ENCODE results near the gene SLC22A23.

DNA sequence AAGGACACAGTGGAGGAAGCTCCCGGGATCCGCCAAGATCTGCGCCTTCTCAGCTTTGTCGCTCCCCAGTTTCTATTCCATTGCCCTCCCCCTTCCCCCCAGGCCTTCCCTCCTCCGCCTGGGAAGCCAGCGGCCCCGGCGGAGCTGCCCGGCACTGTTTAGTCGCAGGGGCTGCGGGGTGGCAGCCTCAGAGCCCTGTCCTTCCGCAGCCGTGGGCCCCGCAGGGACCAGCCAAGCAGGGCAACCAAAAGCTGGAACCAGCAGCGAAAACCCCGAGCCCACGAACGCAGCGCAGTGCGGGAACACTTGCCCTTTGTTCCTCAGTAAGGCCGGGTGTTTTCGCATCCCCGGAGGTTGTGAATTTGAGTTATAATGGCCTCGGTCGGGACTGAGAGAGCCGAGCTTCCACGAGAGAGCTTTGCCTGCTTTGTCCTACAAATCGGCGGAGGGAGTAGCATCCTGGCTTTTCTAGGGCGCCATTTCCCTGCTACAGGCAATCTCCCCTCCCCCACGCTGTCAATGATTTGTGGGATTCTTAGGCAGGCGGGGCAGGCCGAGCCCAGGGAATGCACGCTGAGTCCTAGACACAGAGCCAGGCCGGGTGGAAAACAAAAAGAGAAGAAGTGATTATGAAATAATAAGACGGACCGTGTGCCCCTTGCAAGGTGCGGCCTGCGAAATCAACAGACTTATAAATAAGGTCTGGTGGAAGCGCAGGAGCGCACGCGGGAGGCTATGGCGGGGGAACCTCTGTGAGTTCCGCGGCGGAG lies 225.4 kb downstream of the SLC22A23 start:
- TF ChIP-seq GATA2 (IDR thresholded peaks at IDR 0.05; ENCODE audit: low read depth, low read length) (no peak; the same call in 1 of the 2 replicates), GATA3 (IDR thresholded peaks at IDR 0.05; ENCODE audit: low read depth, low read length) (no peak)
